ENCODE data around the gene HCN1.

HCN1 gene

GRCh38 chr5:45672271-45672670 lies 23.9 kb downstream of the HCN1 start:
- TF ChIP-seq GATA2 (IDR thresholded peaks at IDR 0.05; ENCODE audit: low read depth, low read length) (no peak), GATA3 (IDR thresholded peaks at IDR 0.05; ENCODE audit: low read depth, low read length) (no peak)

- TF ChIP-seq GATA2 (IDR thresholded peaks at IDR 0.05; ENCODE audit: low read depth, low read length), result no peak
- TF ChIP-seq GATA3 (IDR thresholded peaks at IDR 0.05; ENCODE audit: low read depth, low read length), result no peak
Observed at GRCh38 chr5:45648744-45649143, 47.4 kb downstream of the HCN1 start.

- TF ChIP-seq GATA2 (IDR thresholded peaks at IDR 0.05; ENCODE audit: low read depth, low read length) (no peak), GATA3 (IDR thresholded peaks at IDR 0.05; ENCODE audit: low read depth, low read length) (no peak)
Observed at GRCh38 chr5:45643056-45643455, 53.1 kb downstream of the HCN1 start.

GRCh38 chr5:45642370-45642769 lies 53.8 kb downstream of the HCN1 start:
- TF ChIP-seq GATA3 (IDR thresholded peaks at IDR 0.05; ENCODE audit: low read depth, low read length) (no peak), GATA2 (IDR thresholded peaks at IDR 0.05; ENCODE audit: low read depth, low read length) (no peak)

- no peak for TF ChIP-seq GATA3 (IDR thresholded peaks at IDR 0.05; ENCODE audit: low read depth, low read length)
- TF ChIP-seq GATA2 (IDR thresholded peaks at IDR 0.05; ENCODE audit: low read depth, low read length), result no peak
Observed at GRCh38 chr5:45639040-45639439, 57.1 kb downstream of the HCN1 start.

- no peak for TF ChIP-seq GATA3 (IDR thresholded peaks at IDR 0.05; ENCODE audit: low read depth, low read length)
- TF ChIP-seq GATA2 (IDR thresholded peaks at IDR 0.05; ENCODE audit: low read depth, low read length), result no peak
Observed at GRCh38 chr5:45627076-45627656, 69.0 kb downstream of the HCN1 start.

- TF ChIP-seq GATA2 (IDR thresholded peaks at IDR 0.05; ENCODE audit: low read depth, low read length) (no peak), GATA3 (IDR thresholded peaks at IDR 0.05; ENCODE audit: low read depth, low read length) (no peak)
Observed at GRCh38 chr5:45623832-45624231, 72.3 kb downstream of the HCN1 start.

- no peak for TF ChIP-seq GATA3 (IDR thresholded peaks at IDR 0.05; ENCODE audit: low read depth, low read length)
- no peak for TF ChIP-seq GATA2 (IDR thresholded peaks at IDR 0.05; ENCODE audit: low read depth, low read length)
Observed at GRCh38 chr5:45622365-45622764, 73.8 kb downstream of the HCN1 start.

- no peak for TF ChIP-seq GATA2 (IDR thresholded peaks at IDR 0.05; ENCODE audit: low read depth, low read length)
- no peak for TF ChIP-seq GATA3 (IDR thresholded peaks at IDR 0.05; ENCODE audit: low read depth, low read length)
Observed at GRCh38 chr5:45617859-45618416, 78.2 kb downstream of the HCN1 start.

- no peak for TF ChIP-seq GATA3 (IDR thresholded peaks at IDR 0.05; ENCODE audit: low read depth, low read length)
- no peak for TF ChIP-seq GATA2 (IDR thresholded peaks at IDR 0.05; ENCODE audit: low read depth, low read length)
Observed at GRCh38 chr5:45609661-45610060, 86.5 kb downstream of the HCN1 start.

- no peak for TF ChIP-seq GATA3 (IDR thresholded peaks at IDR 0.05; ENCODE audit: low read depth, low read length)
- TF ChIP-seq GATA2 (IDR thresholded peaks at IDR 0.05; ENCODE audit: low read depth, low read length), result no peak
Observed at GRCh38 chr5:45604092-45604491, 92.1 kb downstream of the HCN1 start.

GRCh38 chr5:45601424-45601823 lies 94.8 kb downstream of the HCN1 start:
- no peak for TF ChIP-seq GATA2 (IDR thresholded peaks at IDR 0.05; ENCODE audit: low read depth, low read length)
- TF ChIP-seq GATA3 (IDR thresholded peaks at IDR 0.05; ENCODE audit: low read depth, low read length), result no peak

- no peak for TF ChIP-seq GATA2 (IDR thresholded peaks at IDR 0.05; ENCODE audit: low read depth, low read length)
- TF ChIP-seq GATA3 (IDR thresholded peaks at IDR 0.05; ENCODE audit: low read depth, low read length), result no peak
Observed at GRCh38 chr5:45596320-45596719, 99.9 kb downstream of the HCN1 start.

- TF ChIP-seq GATA2 (IDR thresholded peaks at IDR 0.05; ENCODE audit: low read depth, low read length) (no peak), GATA3 (IDR thresholded peaks at IDR 0.05; ENCODE audit: low read depth, low read length) (no peak)
Observed at GRCh38 chr5:45578270-45578669, 117.9 kb downstream of the HCN1 start.

- TF ChIP-seq GATA2 (IDR thresholded peaks at IDR 0.05; ENCODE audit: low read depth, low read length), result no peak
Observed at GRCh38 chr5:45568813-45569212, 127.4 kb downstream of the HCN1 start.

GRCh38 chr5:45542421-45542820 lies 153.8 kb downstream of the HCN1 start:
- TF ChIP-seq GATA2 (IDR thresholded peaks at IDR 0.05; ENCODE audit: low read depth, low read length) (no peak), GATA3 (IDR thresholded peaks at IDR 0.05; ENCODE audit: low read depth, low read length) (no peak)

All from SH-SY5Y (cell line).